Hematopoietic multipotent progenitor cell (in vitro differentiated cells): ENCODE data around the gene BCAS3. TPM values are rescaled to one million over a fixed set of nuclear protein-coding genes. Genes with fewer than 3 reads are reported as not detected.
"Not testable (repeated sequence)": the region's sequence is repeated elsewhere in the genome, so short reads cannot be mapped to it uniquely, and the experiment has no call there.

Experiments
- DNase-seq, 3 donors: peaks; one replicate each; pipeline ENCODE4 v3.0.0-alpha.2; 2011 to 2015; ENCODE audit warnings: low read depth in 2 of 3, low spot score in 2 of 3
- total RNA-seq: library from RNA; depleted of rRNA; stranded (reverse); fragments of >200 nt; gene quantifications from one replicate; pipeline ENCODE4 v1.2.3, GENCODE V29; 2012

Gene BCAS3
- total RNA-seq: 50.6 TPM

- DNase-seq: peak; percentile 85 to 99 (median 98)
These were observed at the start of gene BCAS3 for GRCh38 chr17:60677308-60678117. Gene BCAS3 (plus strand): TSS chr17:60677851.

GRCh38 chr17:60628252-60628889, 49.3 kb upstream of the BCAS3 start:
- no peak for DNase-seq

- no peak for DNase-seq
These were observed 48.5 kb upstream of the BCAS3 start for GRCh38 chr17:60629120-60629519.

GRCh38 chr17:60630352-60630751, 47.3 kb upstream of the BCAS3 start:
- DNase-seq: no peak

- DNase-seq: no peak
These were observed 46.5 kb upstream of the BCAS3 start for GRCh38 chr17:60631119-60631518.

GRCh38 chr17:60637683-60638082, 40.0 kb upstream of the BCAS3 start:
- DNase-seq: no peak

GRCh38 chr17:60639019-60639330, 38.7 kb upstream of the BCAS3 start:
- DNase-seq: no peak

GRCh38 chr17:60640503-60640902, 37.1 kb upstream of the BCAS3 start:
- DNase-seq: peak in 1 of 3 donors; percentile 34

- no peak for DNase-seq
These were observed 36.5 kb upstream of the BCAS3 start for GRCh38 chr17:60641126-60641525.

GRCh38 chr17:60641810-60642220, 35.8 kb upstream of the BCAS3 start:
- peak; percentile 18 to 86 (median 81) for DNase-seq

GRCh38 chr17:60645918-60646523, 31.6 kb upstream of the BCAS3 start:
- DNase-seq: no peak

GRCh38 chr17:60646701-60647100, 30.9 kb upstream of the BCAS3 start:
- DNase-seq: no peak

- no peak for DNase-seq
These were observed 29.9 kb upstream of the BCAS3 start for GRCh38 chr17:60647705-60648104.

- peak in 1 of 3 donors; percentile 45 for DNase-seq
These were observed 25.0 kb upstream of the BCAS3 start for GRCh38 chr17:60652454-60653247.

- no peak for DNase-seq
These were observed 24.1 kb upstream of the BCAS3 start for GRCh38 chr17:60653569-60653968.

- DNase-seq: no peak
These were observed 21.2 kb upstream of the BCAS3 start for GRCh38 chr17:60656499-60656898.

- DNase-seq: no peak
These were observed 18.5 kb upstream of the BCAS3 start for GRCh38 chr17:60659156-60659555.

GRCh38 chr17:60661489-60661888, 16.2 kb upstream of the BCAS3 start:
- no peak for DNase-seq

GRCh38 chr17:60664022-60664421, 13.6 kb upstream of the BCAS3 start:
- no peak for DNase-seq

GRCh38 chr17:60665602-60666001, 12.0 kb upstream of the BCAS3 start:
- DNase-seq: no peak

GRCh38 chr17:60668741-60669140, 8.9 kb upstream of the BCAS3 start:
- DNase-seq: not testable (repeated sequence)
